Trophoblast cell (in vitro differentiated cells and primary cell): Measurements from ENCODE around the gene TIMM44.

Experiments
- DNase-seq, 2 donors: peaks; one replicate each; pipeline ENCODE4 v3.0.0-alpha.2; 2016
- H2AFZ ChIP-seq: 2 replicates; pipeline ENCODE4 v1.6.1; 2013; ENCODE audit warnings: low read length, moderate library complexity, mild to moderate bottlenecking; ENCODE audit not compliant: insufficient read depth, poor library complexity
- H2AK5ac ChIP-seq: 2 replicates; pipeline ENCODE4 v1.6.1; 2013; ENCODE audit warnings: mild to moderate bottlenecking, low read length
- H2BK120ac ChIP-seq: 2 replicates; pipeline ENCODE4 v1.6.1; 2013; ENCODE audit warnings: low read length, mild to moderate bottlenecking, moderate library complexity; ENCODE audit not compliant: insufficient read depth, poor library complexity
- H2BK12ac ChIP-seq: 2 replicates; pipeline ENCODE4 v1.6.1; 2013; ENCODE audit warnings: mild to moderate bottlenecking, low read length, moderate library complexity
- H2BK5ac ChIP-seq: 2 replicates; pipeline ENCODE4 v1.6.1; 2013; ENCODE audit warnings: low read length, low read depth, moderate library complexity, mild to moderate bottlenecking; ENCODE audit not compliant: poor library complexity
- H3K14ac ChIP-seq: 2 replicates; pipeline ENCODE4 v1.6.1; 2013; ENCODE audit warnings: mild to moderate bottlenecking, low read length
- H3K18ac ChIP-seq: 2 replicates; pipeline ENCODE4 v1.6.1; 2013; ENCODE audit warnings: mild to moderate bottlenecking, low read length
- H3K23ac ChIP-seq: 2 replicates; pipeline ENCODE4 v1.6.1; 2013; ENCODE audit warnings: low read length
- H3K27ac ChIP-seq: 2 replicates; pipeline ENCODE4 v1.5.1; 2013; ENCODE audit warnings: low read depth, mild to moderate bottlenecking, inconsistent platforms, low read length, moderate library complexity
- H3K27me3 ChIP-seq: 2 replicates; pipeline ENCODE4 v1.6.1; 2013; ENCODE audit warnings: inconsistent platforms, mild to moderate bottlenecking, low read length, moderate library complexity; ENCODE audit not compliant: insufficient read depth
- H3K36me3 ChIP-seq, 2 experiments: 1 replicate in 1 of 2; 2 replicates in 1 of 2; pipeline ENCODE4 v1.6.1; 2013; ENCODE audit warnings: low read length in 2 of 2, mild to moderate bottlenecking in 2 of 2, moderate library complexity in 1 of 2; ENCODE audit not compliant: insufficient read depth in 2 of 2, control insufficient read depth in 1 of 2
- H3K4ac ChIP-seq: 2 replicates; pipeline ENCODE4 v1.6.1; 2013; ENCODE audit warnings: low read depth, mild to moderate bottlenecking, low read length, moderate library complexity
- H3K4me1 ChIP-seq, 2 experiments: 1 replicate in 1 of 2; 2 replicates in 1 of 2; pipeline ENCODE4 v1.6.1; 2013; ENCODE audit warnings: low read length in 2 of 2, mild to moderate bottlenecking in 2 of 2, moderate library complexity in 1 of 2; ENCODE audit not compliant: insufficient read depth in 2 of 2, control insufficient read depth in 1 of 2
- H3K4me2 ChIP-seq: 2 replicates; pipeline ENCODE4 v1.6.1; 2013; ENCODE audit warnings: inconsistent platforms, mild to moderate bottlenecking, low read length, moderate library complexity
- H3K4me3 ChIP-seq: 2 replicates; pipeline ENCODE4 v1.5.1; 2013; ENCODE audit warnings: mild to moderate bottlenecking, low read depth, low read length, inconsistent platforms
- H3K79me1 ChIP-seq: one replicate; pipeline ENCODE4 v1.6.1; 2013; ENCODE audit warnings: low read length
- H3K79me2 ChIP-seq: 2 replicates; pipeline ENCODE4 v1.6.1; 2013; ENCODE audit warnings: low read length, mild to moderate bottlenecking; ENCODE audit not compliant: control insufficient read depth, insufficient read depth, poor library complexity
- H3K9ac ChIP-seq: 2 replicates; pipeline ENCODE4 v1.6.1; 2013; ENCODE audit warnings: mild to moderate bottlenecking, low read length
- H3K9me3 ChIP-seq: 2 replicates; pipeline ENCODE4 v1.6.1; 2013; ENCODE audit warnings: low read depth, mild to moderate bottlenecking, control low read depth, inconsistent platforms, low read length; ENCODE audit not compliant: insufficient read depth
- H4K12ac ChIP-seq: 2 replicates; pipeline ENCODE4 v1.6.1; 2013; ENCODE audit warnings: low read depth, mild to moderate bottlenecking, low read length, moderate library complexity
- H4K8ac ChIP-seq: 2 replicates; pipeline ENCODE4 v1.6.1; 2013; ENCODE audit warnings: low read depth, mild to moderate bottlenecking, low read length, moderate library complexity
- H4K91ac ChIP-seq: one replicate; pipeline ENCODE4 v1.6.1; 2013; ENCODE audit warnings: low read depth, mild to moderate bottlenecking, low read length, moderate library complexity
- WGBS: extraction: QIAGEN DNeasy Blood & Tissue Kit; methylation state at CpG from one replicate; pipeline ENCODE4 v1.1.7; 2013; ENCODE audit warnings: missing lambda C conversion rate; ENCODE audit not compliant: insufficient read length, insufficient coverage; ENCODE audit errors: extremely low coverage; 5-methylcytosine and 5-hydroxymethylcytosine counted together

Gene TIMM44

GRCh38 chr19:7987114-7987768, 43.8 kb upstream of the TIMM44 start:
- Histone ChIP-seq H3K27ac (no peak overlapping the region), H3K4me3 (no peak overlapping the region), H2AK5ac (no peak overlapping the region), H3K14ac (no peak overlapping the region), H3K27me3 (no peaks in the 10 kb centered on the region), H3K79me1 (peaks cover 7% of the 10 kb centered on the region), H3K23ac (no peak overlapping the region), H3K36me3 (peaks cover 70 to 76% of the 10 kb centered on the region in 2 experiments), H3K9ac (no peak overlapping the region), H4K91ac (no peak overlapping the region), H3K9me3 (no peaks in the 10 kb centered on the region), H4K12ac (no peak overlapping the region), H3K4me1 (peaks cover 18 to 28% of the 10 kb centered on the region in 2 experiments), H2BK12ac (no peak overlapping the region), H2AFZ (no peak overlapping the region), H2BK5ac (no peak overlapping the region), H3K4ac (peak overlapping the region; percentile 39), H4K8ac (no peak overlapping the region), H2BK120ac (no peak overlapping the region), H3K18ac (peak overlapping the region; percentile 1), H3K4me2 (no peak overlapping the region), H3K79me2 (peaks cover 10% of the 10 kb centered on the region)
- no CpG with 5 or more reads among the region's 17 CpGs for WGBS
- no peak for DNase-seq

GRCh38 chr19:7986321-7987113, 43.1 kb upstream of the TIMM44 start:
- no peak overlapping the region for H3K27ac ChIP-seq
- no peak overlapping the region for H3K4me2 ChIP-seq
- no peak overlapping the region for H3K4me3 ChIP-seq
- H2BK5ac ChIP-seq, result no peak overlapping the region
- no peak overlapping the region for H3K23ac ChIP-seq
- no peak overlapping the region for H3K14ac ChIP-seq
- H3K27me3 ChIP-seq, result no peaks in the 10 kb centered on the region
- peaks cover 18 to 28% of the 10 kb centered on the region in 2 experiments for H3K4me1 ChIP-seq
- WGBS, result no CpG with 5 or more reads among the region's 23 CpGs
- H4K12ac ChIP-seq, result no peak overlapping the region
- H2AFZ ChIP-seq, result no peak overlapping the region
- no peak overlapping the region for H4K91ac ChIP-seq
- DNase-seq, result peak in 1 of 2 donors; percentile 58
- H3K36me3 ChIP-seq, result peaks cover 76 to 82% of the 10 kb centered on the region in 2 experiments
- H4K8ac ChIP-seq, result no peak overlapping the region
- H3K9me3 ChIP-seq, result no peaks in the 10 kb centered on the region
- no peak overlapping the region for H2BK12ac ChIP-seq
- peaks cover 7% of the 10 kb centered on the region for H3K79me1 ChIP-seq
- H3K9ac ChIP-seq, result no peak overlapping the region
- no peak overlapping the region for H2BK120ac ChIP-seq
- no peak overlapping the region for H2AK5ac ChIP-seq
- H3K18ac ChIP-seq, result no peak overlapping the region
- H3K79me2 ChIP-seq, result peaks cover 10% of the 10 kb centered on the region
- H3K4ac ChIP-seq, result peak overlapping the region; percentile 48

GRCh38 chr19:7985481-7985911, 42.0 kb upstream of the TIMM44 start:
- no peak overlapping the region for H2BK12ac ChIP-seq
- H2BK5ac ChIP-seq, result no peak overlapping the region
- H3K14ac ChIP-seq, result no peak overlapping the region
- H2AFZ ChIP-seq, result no peak overlapping the region
- no peaks in the 10 kb centered on the region for H3K27me3 ChIP-seq
- no peak overlapping the region for H3K4me3 ChIP-seq
- H3K79me2 ChIP-seq, result peaks cover 10% of the 10 kb centered on the region
- H3K23ac ChIP-seq, result no peak overlapping the region
- peaks cover 73 to 78% of the 10 kb centered on the region in 2 experiments for H3K36me3 ChIP-seq
- no peak for DNase-seq
- H4K8ac ChIP-seq, result no peak overlapping the region
- H3K4me1 ChIP-seq, result peaks cover 18 to 24% of the 10 kb centered on the region in 2 experiments
- H2AK5ac ChIP-seq, result no peak overlapping the region
- no CpG with 5 or more reads among the region's 7 CpGs for WGBS
- H3K27ac ChIP-seq, result no peak overlapping the region
- no peak overlapping the region for H3K18ac ChIP-seq
- H3K4me2 ChIP-seq, result no peak overlapping the region
- H3K9ac ChIP-seq, result no peak overlapping the region
- no peak overlapping the region for H2BK120ac ChIP-seq
- H3K4ac ChIP-seq, result peak overlapping the region; percentile 18
- H3K79me1 ChIP-seq, result peaks cover 7% of the 10 kb centered on the region
- no peak overlapping the region for H4K91ac ChIP-seq
- peaks cover 1% of the 10 kb centered on the region for H3K9me3 ChIP-seq
- H4K12ac ChIP-seq, result no peak overlapping the region

GRCh38 chr19:7983995-7984837, 40.8 kb upstream of the TIMM44 start:
- H3K4me1 ChIP-seq, result peaks cover 13 to 21% of the 10 kb centered on the region in 2 experiments
- H3K14ac ChIP-seq, result no peak overlapping the region
- H4K12ac ChIP-seq, result no peak overlapping the region
- no CpG with 5 or more reads among the region's 14 CpGs for WGBS
- no peak for DNase-seq
- H2AK5ac ChIP-seq, result no peak overlapping the region
- H4K91ac ChIP-seq, result no peak overlapping the region
- H3K27ac ChIP-seq, result no peak overlapping the region
- H3K9me3 ChIP-seq, result peaks cover 1% of the 10 kb centered on the region
- H2BK5ac ChIP-seq, result no peak overlapping the region
- H3K4me2 ChIP-seq, result no peak overlapping the region
- H3K18ac ChIP-seq, result no peak overlapping the region
- H3K23ac ChIP-seq, result no peak overlapping the region
- H3K4ac ChIP-seq, result peak overlapping the region; percentile 2
- H3K4me3 ChIP-seq, result no peak overlapping the region
- no peak overlapping the region for H3K9ac ChIP-seq
- H2AFZ ChIP-seq, result no peak overlapping the region
- peaks cover 83 to 87% of the 10 kb centered on the region in 2 experiments for H3K36me3 ChIP-seq
- H3K79me1 ChIP-seq, result peaks cover 7% of the 10 kb centered on the region
- peaks cover 10% of the 10 kb centered on the region for H3K79me2 ChIP-seq
- no peak overlapping the region for H2BK120ac ChIP-seq
- H2BK12ac ChIP-seq, result no peak overlapping the region
- no peak overlapping the region for H4K8ac ChIP-seq
- no peaks in the 10 kb centered on the region for H3K27me3 ChIP-seq
